Measurements from ENCODE around the gene RFTN1.

RFTN1 gene

DNA sequence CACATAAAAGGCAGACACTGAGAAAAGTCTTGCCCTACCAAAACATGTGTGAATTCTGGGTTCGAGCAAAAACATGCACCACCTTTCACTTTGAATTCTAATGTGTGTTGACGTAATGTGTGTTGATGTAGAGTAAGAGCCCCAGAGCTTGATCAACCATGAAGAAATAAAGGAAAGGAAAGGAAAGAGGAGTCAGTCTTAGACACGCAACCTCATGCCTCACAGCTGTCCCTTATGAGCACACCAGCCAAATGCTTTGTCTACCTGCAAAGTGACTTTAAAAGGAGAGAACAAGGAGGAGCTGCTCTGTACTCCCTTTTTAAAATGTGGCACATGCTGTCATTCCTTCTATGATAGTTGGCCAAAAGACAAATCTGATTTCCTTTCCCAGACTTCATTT is 80.8 kb downstream of the RFTN1 start:
- no peak for DNase-seq (ENCODE audit: low read depth in 2 of 2)

DNA sequence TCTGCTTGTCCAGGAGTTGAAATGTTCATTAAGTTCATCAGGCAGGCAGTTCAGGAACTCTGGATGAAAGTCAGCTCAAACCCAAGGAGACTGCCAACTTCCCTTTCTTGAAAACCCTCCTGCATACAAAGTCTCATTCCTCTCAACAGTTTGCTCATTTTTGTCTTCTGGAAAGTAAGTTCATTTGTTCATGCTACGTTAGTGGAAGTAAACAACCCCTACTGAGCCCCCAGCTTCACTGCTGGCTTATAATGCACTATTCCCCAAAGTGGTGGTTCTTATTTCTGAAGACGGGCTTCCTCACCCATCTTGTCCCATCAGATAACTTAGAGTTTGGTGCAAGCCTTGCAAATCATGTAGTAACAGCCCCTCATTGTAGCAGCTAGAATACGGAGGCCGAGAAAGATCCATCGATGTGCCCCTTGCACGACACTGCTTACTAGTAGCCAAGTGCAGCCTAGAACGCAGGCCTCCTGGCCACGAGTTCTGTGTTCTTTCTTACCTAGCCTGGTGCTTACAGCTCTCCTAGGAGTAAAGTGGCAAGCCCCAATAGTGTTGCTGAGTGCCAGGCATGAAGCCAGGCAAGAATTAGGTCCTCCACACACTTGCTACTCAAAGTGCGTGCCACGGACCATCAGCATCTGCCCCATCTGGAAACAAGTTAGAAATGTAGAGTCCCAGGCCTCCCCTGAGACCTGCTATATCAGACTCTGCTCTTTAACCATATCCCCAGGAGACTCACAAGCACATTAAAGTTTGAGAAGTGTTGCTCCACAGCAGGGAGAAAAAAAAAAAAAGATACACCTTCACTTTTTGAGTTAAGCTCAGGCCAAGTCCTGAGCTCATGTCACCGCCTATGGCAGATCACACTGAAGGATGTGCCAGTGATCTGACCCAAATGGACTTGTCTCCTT is 82.5 kb downstream of the RFTN1 start:
- DNase-seq (ENCODE audit: low read depth in 2 of 2) = no peak

DNA sequence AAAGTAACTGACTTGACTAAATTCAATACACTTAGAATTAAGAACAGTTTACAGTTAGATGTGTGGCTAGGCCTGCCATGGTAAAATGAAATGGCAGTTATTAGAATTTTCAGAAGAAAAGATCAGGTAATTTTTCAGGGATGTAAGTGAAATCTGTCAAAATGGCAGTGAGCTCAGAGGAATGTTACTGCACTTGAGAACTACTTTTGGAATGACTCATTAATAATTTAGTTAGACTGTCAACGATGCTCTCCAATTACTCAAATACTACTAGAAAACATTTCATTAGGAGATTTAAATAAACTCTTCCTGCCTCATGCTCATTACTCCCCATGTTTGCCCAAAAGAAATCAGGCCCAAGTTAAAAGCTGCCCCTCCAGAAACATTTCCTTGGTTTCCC is 84.4 kb downstream of the RFTN1 start:
- no peak for DNase-seq (ENCODE audit: low read depth in 2 of 2)

DNA sequence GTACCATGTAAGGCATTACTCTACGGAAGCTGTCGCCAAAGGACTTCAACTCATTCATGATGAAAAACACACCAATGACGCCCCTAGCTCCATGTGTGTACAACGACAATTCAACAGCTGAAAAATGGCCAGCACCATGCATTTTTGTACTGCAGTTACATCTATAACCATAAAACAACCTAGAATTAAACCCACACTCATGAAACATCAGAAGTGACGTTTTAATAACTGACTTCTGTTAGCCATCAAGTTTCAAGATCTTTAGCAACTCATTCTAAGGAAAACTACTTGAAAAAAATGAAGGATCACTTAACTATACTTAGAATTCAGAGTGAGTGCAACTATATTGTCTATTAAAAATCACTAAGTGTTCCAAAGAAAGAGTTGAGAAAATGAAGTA is 84.9 kb downstream of the RFTN1 start:
- no peak for DNase-seq (ENCODE audit: low read depth in 2 of 2)

DNA sequence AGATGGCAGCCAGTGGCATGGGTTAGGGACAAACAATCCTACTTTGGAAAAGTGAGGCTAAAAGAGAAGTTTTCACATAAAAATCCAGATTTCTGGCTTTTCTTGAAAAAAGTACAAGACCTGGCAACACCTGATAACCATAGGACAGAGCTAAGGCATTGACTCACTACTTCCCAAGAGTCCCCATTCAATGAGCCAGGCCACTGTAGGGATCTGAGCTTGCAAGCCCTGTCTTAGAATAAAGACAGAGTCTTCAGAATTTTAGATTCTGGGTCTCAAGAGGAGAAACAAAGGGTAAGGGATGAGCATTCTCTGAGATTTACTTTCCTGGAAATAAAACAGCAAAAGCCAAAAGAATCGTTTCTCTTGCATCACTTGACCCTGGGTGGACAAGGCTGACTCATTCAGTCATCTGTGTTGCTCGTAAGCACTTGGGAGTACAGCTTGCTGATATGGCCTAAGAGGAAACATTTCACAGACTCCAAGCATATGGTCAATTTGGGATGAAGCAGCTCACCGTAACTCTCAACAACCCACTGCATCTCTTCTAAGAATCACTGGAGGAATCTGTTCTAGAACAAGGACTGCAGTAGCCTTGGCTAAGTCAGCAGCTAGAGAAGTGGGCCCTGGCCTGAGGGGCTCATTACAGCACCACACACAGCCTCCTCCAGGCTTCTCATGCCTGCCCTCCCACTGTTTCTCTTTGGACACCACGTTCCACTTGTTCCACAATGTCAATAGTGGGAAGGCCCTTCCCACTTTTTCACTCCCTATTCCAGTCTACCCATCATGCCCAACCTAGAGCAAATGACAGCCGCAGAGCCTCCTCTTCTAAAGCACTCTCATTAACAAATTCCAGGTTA is 86.2 kb downstream of the RFTN1 start:
- DNase-seq (ENCODE audit: low read depth in 2 of 2) = no peak

DNA sequence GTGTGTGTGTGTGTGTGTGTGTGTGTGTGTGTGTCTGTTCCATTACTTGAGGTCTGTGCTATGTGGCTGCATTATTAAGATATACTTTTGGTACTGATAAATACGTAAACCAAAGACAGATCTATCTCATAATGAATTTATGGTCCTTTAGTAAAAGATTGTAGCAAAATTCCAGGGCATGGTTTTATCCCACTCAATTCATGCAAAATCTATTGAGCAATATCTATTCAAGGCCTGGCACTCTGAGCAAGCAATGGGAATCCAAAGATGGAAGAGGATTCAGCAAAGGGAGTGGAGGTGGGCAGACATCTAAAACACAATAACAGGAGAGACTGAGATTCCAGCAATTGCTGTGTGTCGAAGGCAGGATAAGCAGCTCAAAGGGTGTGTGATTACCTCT is 86.8 kb downstream of the RFTN1 start:
- no peak for DNase-seq (ENCODE audit: low read depth in 2 of 2)

DNA sequence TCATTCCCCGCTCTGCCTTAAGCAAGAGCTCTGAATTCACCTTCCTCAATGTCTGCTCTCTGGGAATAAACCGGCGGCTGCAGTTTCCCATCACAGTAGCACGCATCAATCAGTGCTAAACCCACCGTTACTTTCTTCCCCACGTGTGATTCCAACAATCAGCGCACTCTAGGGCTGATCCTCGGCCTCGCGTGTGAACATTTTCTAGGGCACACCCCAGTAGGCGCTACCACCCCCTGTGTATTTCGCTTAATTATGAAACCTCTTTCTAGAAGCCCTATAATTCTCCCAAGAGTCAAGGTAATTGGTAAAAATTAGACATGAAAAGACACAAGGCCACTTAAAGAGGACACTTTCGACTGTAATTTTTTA is 87.5 kb downstream of the RFTN1 start:
- DNase-seq (ENCODE audit: low read depth in 2 of 2) = no peak

DNA sequence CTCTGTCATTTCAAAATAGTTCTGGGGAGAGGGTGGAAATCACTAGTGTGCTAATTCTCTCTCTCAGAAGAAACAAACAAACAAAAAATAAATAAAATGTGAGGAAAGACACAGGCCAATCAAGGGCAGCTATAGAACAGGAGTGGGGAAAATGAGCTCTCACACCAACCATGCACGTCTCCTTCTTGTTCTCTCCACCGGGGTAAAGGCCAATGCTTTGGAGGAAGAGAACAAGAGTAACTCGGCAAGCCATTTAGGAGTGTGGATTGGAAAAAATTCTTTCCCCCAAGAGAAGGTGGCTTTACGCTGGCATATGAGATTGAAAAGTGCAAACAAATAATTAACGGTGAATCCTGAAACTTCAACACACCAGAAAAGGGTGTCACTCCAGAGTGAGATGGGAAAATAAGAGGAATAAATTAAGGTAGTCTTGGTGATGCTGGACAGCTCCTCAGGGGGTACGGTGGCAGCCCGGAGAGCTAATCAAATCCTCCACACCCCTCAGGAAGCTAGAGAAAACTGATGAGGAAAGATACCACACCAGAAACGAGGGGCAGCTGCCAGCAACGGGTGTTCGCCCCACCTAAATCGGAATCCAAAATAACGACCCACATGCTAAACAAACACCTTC is 88.0 kb downstream of the RFTN1 start:
- DNase-seq (ENCODE audit: low read depth in 2 of 2) = no peak

DNA sequence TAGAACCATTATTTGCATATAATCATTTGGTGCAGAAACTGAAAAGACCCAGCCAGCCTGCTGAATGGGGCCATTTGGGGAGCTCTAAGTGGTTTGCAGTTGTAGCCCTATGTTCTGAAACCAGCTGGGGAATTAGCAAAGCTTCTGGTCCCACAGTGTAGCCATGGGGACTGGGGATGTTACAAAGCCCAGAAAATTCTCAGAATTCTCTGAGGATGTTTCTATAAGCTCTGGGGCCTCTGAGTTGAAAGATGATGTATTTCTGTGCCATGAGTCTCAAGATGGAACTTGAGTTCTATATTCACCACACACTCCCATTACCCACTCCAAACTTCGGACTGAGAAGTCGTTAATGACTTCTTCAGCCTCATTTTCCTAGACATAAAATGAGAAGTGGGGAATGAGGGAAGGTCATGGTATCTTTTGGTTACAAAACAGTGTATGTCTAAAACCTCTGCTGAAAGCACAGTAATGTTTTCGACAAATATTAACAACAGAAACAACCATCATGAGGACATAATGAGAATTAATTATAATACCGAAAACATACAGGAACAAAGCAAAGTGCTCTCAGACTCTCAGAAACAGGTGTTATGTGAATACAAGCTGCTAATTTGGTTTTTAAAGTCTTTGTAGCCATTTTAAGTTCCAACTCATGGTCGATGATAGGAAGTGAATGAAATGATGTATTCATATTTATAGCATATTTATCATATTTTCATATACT is 89.4 kb downstream of the RFTN1 start:
- DNase-seq (ENCODE audit: low read depth in 2 of 2) = no peak

DNA sequence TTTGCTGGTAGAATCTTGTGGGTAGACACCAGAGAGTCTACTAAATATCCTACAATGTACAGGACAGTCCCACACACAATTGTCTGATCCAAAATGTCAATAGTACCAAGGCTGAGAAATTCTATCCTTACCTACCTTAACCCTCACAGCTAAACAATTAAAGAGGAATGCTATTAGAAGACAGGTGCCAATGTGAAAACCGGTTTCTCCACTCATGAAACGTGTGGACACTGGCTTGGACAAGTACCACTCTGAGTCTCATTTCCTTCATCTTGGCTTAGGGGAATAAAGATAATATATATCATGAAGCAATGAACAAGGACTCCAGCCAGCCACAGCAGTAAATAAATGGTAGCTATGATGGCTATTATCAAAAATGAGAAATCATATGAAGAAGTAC is 90.2 kb downstream of the RFTN1 start:
- DNase-seq (ENCODE audit: low read depth in 2 of 2) = no peak

DNA sequence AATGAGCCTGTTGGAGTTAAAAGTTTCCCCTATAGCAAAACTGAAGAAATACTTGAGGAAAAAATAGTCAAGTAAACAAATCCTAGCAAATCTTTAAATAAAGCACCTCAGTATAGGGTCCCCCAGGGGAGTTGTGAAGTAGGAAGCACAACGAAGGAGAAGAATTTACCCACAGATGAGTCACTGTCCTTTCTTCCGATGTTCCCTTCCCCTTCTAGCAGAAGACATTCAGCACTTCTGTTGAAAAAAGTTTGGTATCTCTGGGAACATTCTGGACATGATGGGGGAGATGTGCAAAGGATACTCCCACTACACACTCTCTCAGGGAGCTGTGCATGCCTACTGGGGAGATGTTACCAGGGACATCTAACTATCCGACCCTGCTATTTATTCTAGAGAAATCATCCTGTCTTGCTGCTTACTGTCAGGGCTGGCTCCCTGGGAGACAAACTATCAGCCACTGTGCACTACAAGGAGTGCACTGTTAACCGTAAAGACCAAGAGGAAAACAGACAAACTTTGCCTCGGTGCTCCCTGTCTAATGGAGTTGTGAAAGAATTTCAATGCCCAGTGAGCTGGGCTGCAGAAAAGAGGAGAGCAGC is 93.8 kb downstream of the RFTN1 start:
- DNase-seq (ENCODE audit: low read depth in 2 of 2) = no peak

DNA sequence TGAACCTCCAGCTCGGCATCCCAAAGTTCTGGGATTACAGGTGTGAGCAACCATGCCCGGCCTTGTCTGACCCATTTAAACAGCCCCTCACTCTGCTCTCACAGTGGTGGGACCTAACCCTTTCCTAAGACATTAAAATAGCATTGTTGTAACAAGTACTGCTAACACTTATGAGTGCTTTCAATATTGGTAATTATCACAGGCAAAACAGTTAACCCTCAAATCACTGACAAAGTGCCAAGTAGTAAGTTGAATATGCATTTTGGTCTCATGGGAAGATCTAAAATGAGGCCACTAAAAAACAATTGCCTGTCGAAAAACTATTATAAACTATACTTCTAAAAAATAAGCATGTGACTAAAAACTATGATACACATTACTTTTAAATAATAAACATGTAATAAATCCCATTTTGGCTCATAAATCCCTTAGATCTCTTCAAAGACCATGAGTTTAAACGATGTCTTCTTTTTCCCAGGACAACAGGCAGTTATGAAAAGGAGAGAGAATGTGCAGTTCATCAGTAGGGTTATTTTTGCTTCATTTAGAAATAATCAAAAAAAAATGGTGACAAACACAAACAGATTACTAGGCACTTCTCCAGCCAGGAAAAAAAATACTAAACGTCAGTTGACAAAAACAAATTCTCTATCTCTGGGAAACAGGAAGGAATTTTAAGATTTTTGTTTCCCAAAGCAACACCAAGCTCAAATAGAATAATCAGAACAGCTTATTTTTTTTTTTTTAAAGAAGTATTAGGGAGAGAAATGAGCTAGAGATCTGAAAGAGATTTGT is 95.4 kb downstream of the RFTN1 start:
- no peak for DNase-seq (ENCODE audit: low read depth in 2 of 2)

DNA sequence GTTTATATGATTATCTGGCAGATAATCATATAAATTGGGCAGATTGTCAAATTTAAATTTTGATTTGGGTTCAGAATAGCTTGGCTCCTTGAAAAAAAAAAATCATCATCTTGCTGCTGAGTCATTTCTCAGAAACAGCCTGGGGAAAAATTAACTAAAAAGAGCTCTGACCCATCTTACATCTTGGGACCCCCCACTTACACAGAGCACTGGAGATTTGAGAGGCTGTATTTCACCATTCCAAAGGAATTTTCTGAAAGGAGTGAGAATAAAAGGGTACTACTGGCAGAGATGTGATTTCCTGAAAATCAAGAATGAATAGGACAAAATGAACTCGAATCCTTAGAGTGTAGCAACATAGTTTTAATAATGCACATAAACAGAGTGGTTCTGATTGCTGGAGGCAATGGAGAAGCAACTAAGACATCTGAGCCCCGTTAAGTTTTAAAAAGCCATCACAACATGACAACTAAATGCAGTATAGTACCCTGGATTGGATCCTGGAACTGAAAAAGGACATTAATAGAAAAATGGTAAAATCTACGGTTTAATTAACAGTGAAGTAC is 97.5 kb downstream of the RFTN1 start:
- DNase-seq (ENCODE audit: low read depth in 2 of 2) = no peak

DNA sequence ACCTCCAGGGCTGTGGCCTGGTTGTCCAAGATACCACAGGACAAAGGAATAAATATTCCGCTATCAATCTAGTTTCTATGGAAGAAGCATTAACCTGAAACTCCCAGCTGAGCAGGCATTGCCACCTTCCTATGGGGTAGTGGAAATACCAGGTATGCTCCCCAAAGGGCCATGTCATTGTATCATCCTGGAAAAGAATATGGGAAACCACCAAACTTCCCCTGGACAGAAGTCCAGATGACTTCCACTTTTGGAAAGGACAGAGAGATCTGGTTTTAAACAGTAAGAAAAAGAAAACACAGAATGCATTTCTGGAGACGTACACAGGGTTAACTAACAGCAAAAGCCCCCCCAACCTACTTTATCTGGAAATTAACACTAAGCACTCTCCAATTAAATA is 100.2 kb downstream of the RFTN1 start:
- no peak for DNase-seq (ENCODE audit: low read depth in 2 of 2)

DNA sequence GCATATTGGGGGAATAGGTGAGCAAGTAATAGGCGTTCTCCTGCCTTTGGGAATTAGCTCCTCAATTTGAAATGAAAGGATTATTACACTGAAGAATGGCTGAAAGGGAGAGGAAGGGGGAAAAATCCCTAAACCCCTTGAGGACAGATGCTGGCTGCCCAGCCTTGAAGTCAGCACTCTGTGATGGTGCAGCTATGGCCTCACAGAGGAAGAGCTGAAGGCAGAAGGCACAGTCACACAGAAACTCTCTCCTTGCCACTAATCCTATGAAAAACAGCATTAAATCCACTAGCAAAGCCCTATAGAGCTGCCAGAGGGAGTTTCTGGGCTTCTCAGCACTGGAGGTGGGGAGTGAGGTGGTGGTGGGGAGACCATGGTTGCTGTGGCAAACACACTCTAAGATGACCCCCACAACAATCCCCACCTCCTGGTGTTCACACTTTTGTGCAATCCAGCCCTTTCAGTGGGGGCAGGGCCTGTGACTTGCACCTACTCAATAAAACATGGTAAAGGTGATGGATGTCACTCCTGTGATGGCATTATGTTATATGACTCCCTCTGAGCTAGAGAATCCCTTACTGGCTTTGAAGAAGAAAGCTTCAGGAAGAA is 101.2 kb downstream of the RFTN1 start:
- DNase-seq (ENCODE audit: low read depth in 2 of 2) = no peak

DNA sequence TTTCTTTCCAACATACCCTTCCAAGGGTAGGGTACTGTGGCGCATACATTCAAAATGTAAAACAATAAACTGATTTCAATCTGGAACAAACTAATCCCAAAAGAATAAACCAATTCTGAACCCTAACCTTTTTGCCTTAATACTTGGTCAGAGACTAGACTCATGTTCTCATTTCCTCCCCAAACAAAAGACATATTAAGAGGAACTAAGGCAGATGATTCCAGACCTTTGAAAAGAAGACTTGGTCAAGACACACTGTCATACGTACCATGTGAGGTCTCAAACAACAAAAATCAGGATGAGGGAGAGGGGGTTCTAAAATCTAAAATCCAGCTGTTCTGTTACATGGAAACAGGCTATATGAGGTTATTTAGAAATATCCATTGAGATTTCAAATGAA is 102.1 kb downstream of the RFTN1 start:
- no peak for DNase-seq (ENCODE audit: low read depth in 2 of 2)

DNA sequence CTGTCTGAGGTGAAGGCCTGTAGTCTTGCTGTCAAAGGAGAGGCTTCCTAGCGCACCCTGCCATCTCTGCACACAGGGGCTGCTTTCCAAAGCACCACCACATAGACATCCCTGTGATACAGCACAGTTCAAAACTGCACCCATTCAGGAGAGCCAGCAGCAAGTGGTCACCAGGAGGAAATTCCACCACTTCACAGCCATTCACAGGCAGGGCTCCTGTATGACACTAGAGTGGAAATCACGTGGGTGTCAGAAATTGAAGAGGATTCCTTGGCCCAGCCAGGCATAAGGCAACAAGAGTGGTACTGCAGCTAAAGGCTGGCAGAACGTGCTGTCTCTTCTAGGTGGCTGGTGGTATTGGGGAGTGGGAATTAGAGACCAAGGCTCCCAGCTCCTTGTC is 102.8 kb downstream of the RFTN1 start:
- DNase-seq (ENCODE audit: low read depth in 2 of 2) = no peak

DNA sequence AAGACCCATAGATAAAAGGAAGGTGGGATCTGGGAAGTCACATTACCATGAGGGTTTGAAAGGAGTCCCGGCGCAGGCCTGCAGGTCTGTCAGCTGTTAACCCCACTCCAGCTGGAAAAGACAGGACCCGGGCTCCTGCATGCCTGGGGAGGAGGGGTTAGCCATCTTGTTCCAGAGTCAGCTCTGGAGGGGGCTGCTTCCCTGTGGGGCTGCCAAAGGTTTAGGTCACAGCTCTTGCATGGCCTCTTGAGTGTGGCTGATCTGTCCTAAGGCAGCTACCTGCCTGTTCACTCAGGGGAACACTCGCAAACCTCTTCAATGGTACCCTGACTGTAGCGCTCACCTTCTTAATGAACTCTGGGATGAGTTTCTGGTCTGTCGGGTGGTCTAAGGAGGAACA is 104.5 kb downstream of the RFTN1 start:
- no peak for DNase-seq (ENCODE audit: low read depth in 2 of 2)

DNA sequence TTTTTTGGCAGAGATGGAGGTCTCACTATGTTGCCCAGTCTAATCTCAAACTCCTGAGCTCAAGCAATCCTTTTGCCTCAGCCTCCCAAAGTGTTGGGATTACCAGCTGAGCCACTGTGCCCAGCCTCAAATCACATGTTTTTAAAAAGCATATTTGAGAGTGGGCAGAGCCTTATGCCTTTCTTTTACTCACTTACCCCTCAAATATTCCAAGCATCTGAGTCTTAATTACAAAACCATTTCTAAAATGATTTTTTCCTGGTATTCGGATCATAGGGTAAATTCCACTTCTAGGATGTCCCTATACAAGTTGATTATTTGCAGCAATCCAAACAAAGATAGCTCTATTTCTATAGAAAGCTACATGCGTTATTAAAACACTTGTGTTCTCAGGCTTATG is 106.1 kb downstream of the RFTN1 start:
- no peak for DNase-seq (ENCODE audit: low read depth in 2 of 2)

DNA sequence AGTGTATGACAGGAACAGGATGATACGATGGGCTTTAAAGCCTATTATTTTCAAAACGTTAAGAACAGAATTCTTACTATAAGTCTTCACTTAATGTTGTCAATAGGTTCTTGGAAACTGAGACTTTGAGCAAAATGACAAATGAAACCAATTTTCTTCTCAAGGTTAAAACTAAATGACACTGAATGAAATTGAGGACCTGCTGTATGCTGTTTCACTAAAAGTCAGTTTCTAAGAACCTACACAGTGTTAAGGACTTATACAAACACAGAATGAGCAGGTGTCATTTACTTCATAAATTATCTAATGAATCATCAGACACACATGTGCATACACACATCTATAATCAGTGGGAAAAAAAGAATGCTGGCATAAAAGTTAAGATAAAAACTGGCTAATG is 106.9 kb downstream of the RFTN1 start:
- DNase-seq (ENCODE audit: low read depth in 2 of 2) = no peak

All from stimulated activated CD8-positive, alpha-beta memory T cell treated with anti-CD3 and anti-CD28 coated beads, Interleukin-7, amount 100 ng/mL, for 1 hour (primary cell).